A673 (cell line): ENCODE results near the gene ARHGAP15.

Source experiments
- CTCF ChIP-seq: fragments of 300-800, 200-600 bp; sonication (generic); conservative IDR thresholded peaks from 2 replicates; pipeline ENCODE4 v1.5.1; 2017; ENCODE audit warnings: low read depth, mild to moderate bottlenecking, antibody characterized with exemption, low read length, moderate library complexity, mixed read lengths
- EZH2 ChIP-seq: fragments of 200-600 bp; sonication (generic); IDR thresholded peaks from 2 replicates; pipeline ENCODE4 v1.6.1; 2017; ENCODE audit warnings: borderline replicate concordance, low read depth, mild to moderate bottlenecking, mixed read lengths, antibody characterized with exemption, low read length; ENCODE audit not compliant: poor library complexity, severe bottlenecking

DNA sequence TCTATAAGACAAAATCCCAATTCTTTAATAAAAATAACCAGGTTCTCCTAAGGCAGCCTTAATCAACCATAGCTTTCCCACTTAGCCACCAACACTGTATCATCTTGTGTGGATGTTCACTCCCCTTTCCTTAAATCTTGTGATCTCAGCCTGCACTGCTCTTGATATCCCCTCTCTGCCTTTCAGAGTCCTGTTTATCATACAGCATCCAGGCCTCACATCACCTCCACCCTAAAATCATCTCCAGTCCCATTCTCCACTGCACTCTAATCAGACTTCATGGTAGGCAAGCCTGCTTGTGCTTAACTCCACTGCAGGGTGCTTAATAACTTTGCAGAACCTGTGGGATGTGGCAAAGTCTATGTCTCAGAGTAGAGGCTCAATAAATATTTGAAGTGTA lies 18.8 kb downstream of the ARHGAP15 start:
- TF ChIP-seq CTCF: no peak
- no peak for TF ChIP-seq EZH2
